HFF-Myc (cell line): ENCODE measurements around the gene HEMGN.
A peak's percentile ranks its signal among the peaks of the same experiment; 100 is the strongest.

ENCODE experiments used
- DNase-seq: peaks from one replicate; pipeline ENCODE4 v3.0.0-alpha.2; 2011; ENCODE audit warnings: low read depth; ENCODE audit errors: extremely low read depth
- H3K4me3 ChIP-seq: replicated peaks from 2 replicates; pipeline ENCODE4 v1.5.1; 2011; ENCODE audit warnings: low read depth, mild to moderate bottlenecking, control low read depth, low read length
- TF ChIP-seq, protein P1 (sequence below): IDR thresholded peaks from 2 replicates; pipeline ENCODE4 v1.5.1; 2012; ENCODE audit warnings: mild to moderate bottlenecking, low read depth, low read length, control low read depth; ENCODE audit errors: missing control alignments

The HEMGN gene, protein sequence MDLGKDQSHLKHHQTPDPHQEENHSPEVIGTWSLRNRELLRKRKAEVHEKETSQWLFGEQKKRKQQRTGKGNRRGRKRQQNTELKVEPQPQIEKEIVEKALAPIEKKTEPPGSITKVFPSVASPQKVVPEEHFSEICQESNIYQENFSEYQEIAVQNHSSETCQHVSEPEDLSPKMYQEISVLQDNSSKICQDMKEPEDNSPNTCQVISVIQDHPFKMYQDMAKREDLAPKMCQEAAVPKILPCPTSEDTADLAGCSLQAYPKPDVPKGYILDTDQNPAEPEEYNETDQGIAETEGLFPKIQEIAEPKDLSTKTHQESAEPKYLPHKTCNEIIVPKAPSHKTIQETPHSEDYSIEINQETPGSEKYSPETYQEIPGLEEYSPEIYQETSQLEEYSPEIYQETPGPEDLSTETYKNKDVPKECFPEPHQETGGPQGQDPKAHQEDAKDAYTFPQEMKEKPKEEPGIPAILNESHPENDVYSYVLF

DNA sequence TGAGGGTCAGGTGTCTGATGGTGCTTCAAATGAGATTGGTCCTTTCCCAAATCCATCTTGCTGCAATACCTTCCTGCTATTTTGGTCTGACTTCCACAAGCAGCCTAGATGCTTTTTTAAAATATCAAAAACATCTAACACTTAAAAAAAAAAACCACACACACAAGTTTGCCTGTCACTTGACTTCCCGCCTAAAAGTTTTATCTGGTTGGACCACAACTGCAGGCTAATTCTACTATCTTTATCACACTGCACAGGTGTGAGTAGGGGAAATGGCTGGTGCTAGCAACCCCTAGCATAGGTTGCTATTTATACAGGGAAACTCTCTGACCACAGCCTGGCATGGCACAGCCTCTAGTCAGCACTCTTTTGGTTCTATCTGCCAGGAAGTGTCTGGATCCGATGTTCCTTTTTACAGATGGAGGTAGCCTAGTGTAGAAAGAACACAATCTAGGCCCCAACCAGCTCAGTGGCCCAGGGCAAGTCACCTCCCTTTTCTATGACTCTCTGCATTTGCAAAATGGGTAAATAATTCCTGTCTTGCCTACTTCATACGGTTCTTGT lies at the start of gene HEMGN:
Gene HEMGN, minus strand, starts transcription at position 92 of the 564 bp plus-strand sequence. Its CDS starts 36 bp downstream, at position 56.
- TF ChIP-seq, protein P1, sequence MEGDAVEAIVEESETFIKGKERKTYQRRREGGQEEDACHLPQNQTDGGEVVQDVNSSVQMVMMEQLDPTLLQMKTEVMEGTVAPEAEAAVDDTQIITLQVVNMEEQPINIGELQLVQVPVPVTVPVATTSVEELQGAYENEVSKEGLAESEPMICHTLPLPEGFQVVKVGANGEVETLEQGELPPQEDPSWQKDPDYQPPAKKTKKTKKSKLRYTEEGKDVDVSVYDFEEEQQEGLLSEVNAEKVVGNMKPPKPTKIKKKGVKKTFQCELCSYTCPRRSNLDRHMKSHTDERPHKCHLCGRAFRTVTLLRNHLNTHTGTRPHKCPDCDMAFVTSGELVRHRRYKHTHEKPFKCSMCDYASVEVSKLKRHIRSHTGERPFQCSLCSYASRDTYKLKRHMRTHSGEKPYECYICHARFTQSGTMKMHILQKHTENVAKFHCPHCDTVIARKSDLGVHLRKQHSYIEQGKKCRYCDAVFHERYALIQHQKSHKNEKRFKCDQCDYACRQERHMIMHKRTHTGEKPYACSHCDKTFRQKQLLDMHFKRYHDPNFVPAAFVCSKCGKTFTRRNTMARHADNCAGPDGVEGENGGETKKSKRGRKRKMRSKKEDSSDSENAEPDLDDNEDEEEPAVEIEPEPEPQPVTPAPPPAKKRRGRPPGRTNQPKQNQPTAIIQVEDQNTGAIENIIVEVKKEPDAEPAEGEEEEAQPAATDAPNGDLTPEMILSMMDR: no peak
- H3K4me3 ChIP-seq: no peak within 1 kb of the TSS
- DNase-seq: no peak

DNA sequence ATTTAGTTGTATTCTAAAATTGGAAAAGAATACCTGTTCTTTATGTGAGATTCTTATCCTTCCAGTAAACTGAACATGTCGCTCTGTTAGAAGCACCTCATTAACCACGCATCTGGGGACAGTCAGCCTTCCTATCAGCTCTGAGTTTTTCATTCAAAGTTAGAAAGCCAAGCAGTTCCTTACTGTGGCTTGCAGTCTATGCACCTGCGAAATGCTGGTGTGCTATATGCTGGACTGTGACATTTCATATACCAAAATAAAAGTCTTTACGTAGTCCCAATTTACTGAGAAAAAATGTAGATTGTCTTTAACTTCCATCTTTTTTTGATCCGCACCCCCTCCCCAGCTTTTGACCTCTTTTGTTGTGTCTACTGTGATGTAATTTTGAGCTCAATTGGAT lies 49.5 kb upstream of the HEMGN start:
- no peak overlapping the region for H3K4me3 ChIP-seq
- no peak for DNase-seq
- TF ChIP-seq, protein P1: no peak

DNA sequence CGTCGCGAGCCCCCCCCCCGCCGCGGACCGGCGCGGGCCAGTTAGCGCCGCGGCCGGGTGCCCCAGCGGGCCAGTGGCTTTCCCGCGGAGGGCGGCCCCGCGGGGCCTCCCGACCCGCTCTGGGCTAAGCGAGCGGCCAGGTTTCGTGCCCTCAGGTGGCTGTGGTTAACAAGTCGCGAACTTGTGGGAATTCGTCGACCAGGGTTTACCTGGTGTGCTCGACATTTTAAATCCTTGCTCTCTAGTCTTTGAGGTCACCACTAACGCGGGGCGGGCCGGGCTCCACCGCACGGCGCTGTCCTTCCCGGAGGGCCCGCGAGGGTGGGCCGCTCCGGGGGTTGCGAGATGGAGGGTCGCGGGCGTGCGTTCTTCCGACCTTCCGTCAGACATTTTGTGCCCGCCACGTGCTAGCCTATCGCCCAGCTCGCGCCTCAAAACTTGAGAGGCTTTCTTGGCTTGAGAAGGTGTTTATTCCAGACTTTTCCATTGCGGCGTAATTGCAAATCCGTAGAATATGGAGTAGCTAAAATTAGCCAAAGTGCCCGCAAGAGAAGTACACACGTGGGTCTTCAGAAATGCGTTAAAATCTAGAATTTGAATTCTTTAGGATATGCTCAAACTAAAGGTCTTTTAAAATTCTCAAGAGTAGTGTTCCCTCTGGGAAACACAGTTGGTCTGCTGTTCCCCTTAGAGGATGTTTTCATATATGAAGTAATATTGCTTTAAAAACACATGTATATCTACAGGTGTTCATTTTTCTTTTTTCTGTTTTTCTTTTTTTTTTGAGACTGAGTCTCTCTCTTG lies 47.3 kb upstream of the HEMGN start:
- peak overlapping the region; percentile 81 for H3K4me3 ChIP-seq
- no peak for DNase-seq
- TF ChIP-seq, protein P1: no peak

DNA sequence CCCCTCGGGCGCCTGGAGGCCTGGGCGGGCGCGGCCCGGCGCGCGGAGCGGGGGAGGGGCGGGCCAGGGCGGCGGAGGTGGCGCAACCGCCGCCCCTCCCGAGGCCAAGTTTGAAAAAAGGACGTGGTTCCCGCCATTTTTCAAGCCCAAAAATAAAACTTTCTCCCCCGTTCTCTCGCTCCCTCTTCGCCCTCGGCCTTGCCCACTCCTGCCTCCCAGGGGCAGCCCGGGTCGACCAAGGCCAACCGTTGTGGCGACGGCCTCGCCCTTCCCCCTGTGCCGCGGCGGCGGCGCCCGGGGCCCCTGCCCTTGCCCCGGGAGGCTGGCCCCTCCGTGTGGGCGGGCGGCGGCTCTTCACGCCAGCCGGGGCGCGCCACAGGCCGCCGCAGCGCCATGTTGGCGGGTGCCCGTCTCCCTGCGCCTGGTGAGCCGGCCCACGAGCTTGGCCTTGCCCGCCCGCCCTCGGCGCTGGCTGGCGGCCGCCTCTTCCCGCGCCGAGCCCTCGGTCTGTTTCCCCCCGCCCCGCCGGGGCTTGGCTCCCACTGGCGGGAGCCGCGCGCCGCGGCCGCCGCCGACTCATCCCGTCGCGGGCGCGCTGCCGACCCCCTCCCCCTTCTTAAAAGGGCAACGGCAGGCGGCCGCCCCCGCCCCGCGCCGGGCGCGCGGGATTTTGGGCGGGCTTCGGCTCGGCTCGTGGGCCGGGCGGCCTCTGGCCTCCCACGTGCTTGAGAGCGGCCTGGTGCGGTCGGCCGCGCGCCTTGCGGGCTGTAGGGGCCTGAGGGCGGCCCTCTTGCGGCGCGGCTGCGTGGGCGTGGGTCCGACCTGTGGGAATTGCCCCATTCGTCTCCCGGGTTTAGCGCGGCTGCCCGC lies 46.5 kb upstream of the HEMGN start:
- DNase-seq: no peak
- peak overlapping the region; percentile 81 for H3K4me3 ChIP-seq
- TF ChIP-seq, protein P1: no peak

DNA sequence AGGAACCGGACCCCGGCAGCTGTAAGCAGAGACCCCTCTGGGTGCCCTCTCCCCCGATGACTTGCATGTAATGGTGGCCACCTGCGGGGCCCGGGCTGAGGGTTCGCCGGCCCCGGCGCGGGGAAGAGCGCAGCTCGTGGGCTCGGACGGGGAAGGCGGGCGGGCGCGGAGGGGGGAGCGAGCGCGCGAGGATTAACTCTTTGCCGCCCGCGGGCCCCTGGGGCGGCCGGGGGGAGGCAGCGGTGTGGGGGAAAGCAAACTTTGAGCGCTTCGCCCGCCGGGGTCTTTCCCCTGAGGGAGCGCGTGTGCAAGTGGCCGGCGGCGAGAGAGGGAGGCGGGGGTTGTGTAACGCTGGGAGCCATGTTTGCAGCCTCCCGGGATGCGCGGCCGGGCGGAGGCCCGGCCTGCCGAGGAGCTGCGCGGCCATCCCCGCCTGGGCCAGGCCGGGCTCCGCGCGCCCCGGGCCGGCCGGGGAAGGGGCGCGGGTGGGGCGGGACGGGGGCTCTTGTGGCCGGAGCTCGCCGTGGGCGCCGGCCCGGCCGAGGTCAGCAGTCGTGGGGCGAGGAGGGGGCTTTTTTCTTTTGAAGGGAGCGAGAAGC lies 45.7 kb upstream of the HEMGN start:
- no peak for DNase-seq

More for the DNA sequence above, 45.7 kb upstream of the HEMGN start:
- TF ChIP-seq, protein P1: no peak
- H3K4me3 ChIP-seq: peak overlapping the region; percentile 81
